Activated CD4-positive, alpha-beta T cell treated with anti-CD3 and anti-CD28 coated beads for 24 hours (primary cell): ENCODE results near the gene PCDHAC1.
"Not testable (repeated sequence)": the region's sequence is repeated elsewhere in the genome, so short reads cannot be mapped to it uniquely, and the experiment has no call there.

ENCODE experiments used
- DNase-seq, 2 donors: peaks; one replicate each; pipeline ENCODE4 v3.0.0-alpha.2; 2020; ENCODE audit warnings: low read depth in 2 of 2

PCDHAC1 gene, protein sequence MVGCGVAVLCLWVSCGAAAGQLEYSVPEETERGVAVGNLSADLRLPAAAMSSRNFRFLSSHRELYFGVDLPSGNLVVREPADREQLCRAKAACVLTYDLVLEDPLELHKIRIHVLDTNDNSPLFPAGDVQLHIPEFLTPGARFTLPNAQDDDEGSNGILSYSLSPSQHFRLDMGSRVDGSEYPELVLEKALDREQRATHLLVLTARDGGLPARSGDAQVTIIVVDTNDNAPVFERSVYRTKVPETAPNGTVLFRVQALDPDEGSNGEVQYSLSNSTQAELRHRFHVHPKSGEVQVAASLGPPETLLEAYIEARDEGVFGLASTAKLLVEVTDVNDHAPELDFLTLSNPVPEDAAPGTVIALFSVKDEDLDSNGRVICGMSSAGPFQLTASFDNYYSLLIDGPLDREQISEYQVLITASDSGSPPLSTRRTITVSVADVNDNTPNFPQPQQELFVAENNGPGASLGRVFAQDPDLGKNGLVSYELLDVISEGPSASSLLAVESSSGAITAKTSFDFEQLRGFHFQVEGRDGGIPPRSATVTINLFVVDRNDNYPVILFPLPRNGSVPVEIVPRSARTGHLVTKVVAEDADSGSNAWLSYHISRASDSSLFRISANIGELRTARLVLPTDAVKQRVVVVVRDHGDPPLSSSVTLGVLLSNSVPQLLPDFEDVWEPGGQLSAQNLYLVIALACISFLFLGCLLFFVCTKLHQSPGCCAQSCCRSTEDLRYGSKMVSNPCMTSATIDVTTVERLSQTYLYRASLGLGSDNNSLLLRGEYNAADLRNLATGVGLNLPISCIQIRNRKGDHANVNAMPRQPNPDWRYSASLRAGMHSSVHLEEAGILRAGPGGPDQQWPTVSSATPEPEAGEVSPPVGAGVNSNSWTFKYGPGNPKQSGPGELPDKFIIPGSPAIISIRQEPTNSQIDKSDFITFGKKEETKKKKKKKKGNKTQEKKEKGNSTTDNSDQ

DNA sequence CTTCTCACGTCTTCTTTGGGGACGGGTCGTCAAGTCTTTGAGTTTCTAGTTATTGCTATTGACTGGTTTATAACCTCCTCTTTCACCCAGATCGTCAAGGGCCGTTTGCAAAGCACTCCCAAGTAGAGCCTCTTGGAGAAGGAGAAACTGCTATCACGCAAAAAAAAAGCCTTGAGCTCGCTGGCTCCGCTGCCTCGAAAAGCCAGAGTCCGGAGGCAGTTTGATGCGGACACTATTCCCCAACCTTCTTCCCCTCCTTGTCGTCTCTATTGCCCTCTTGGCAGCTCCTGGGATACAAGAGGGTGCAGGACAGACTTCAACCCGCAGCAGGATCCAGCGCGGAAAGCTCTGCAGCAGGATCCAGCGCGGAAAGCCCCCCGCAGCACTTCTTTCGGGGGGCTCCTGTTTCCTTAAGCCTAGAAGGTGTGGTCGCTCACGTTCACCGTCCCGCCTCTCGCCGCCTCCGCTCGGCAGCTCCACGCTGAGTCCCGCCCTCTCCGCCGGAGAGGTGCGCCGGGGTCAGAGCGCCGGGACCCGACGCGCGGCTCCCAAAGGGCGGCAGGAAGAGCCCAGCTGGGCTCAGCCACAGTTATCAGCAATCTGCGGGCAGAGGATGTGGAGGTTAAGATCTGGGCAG is at the start of gene PCDHAC1:
PCDHAC1 (plus strand) TSS at position 494 of the 637 bp plus-strand sequence. CDS start 594 bp downstream, outside the sequence.
- DNase-seq: no peak

DNA sequence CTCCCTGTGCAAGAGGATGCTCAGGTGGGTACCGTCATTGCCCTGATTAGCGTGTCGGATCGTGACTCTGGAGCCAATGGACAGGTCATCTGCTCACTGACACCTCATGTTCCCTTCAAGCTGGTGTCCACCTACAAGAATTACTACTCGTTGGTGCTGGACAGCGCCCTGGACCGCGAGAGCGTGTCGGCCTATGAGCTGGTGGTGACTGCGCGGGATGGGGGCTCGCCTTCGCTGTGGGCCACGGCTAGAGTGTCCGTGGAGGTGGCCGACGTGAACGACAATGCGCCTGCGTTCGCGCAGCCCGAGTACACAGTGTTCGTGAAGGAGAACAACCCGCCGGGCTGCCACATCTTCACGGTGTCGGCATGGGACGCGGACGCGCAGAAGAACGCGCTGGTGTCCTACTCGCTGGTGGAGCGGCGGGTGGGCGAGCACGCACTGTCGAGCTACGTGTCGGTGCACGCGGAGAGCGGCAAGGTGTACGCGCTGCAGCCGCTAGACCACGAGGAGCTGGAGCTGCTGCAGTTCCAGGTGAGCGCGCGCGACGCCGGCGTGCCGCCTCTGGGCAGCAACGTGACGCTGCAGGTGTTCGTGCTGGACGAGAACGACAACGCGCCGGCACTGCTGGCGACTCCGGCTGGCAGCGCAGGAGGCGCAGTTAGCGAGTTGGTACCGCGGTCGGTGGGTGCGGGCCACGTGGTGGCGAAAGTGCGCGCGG is 49.4 kb upstream of the PCDHAC1 start:
- DNase-seq: not testable (repeated sequence)

DNA sequence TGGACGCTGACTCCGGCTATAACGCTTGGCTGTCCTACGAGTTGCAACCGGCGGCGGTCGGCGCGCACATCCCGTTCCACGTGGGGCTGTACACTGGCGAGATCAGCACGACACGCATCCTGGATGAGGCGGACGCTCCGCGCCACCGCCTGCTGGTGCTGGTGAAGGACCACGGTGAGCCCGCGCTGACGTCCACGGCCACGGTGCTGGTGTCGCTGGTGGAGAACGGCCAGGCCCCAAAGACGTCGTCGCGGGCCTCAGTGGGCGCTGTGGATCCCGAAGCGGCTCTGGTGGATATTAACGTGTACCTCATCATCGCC is 48.9 kb upstream of the PCDHAC1 start:
- no peak for DNase-seq

GRCh38 chr5:140881889-140882590 is 44.1 kb upstream of the PCDHAC1 start, which contains the start of gene PCDHA13:
Gene PCDHA13 (plus strand): TSS chr5:140882124. CDS start chr5:140882269, 145 bp downstream.
- no peak for DNase-seq

- DNase-seq: no peak
Observed at GRCh38 chr5:140882591-140882899, 43.6 kb upstream of the PCDHAC1 start.

DNA sequence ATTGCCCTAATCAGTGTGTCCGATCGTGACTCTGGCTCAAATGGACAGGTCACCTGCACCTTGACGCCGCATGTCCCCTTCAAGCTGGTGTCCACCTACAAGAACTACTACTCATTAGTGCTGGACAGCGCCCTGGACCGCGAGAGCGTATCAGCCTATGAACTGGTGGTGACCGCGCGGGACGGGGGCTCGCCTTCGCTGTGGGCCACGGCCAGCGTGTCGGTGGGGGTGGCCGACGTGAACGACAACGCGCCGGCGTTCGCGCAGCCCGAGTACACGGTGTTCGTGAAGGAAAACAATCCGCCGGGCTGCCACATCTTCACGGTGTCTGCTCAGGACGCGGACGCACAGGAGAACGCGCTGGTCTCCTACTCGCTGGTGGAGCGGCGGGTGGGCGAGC is 42.7 kb upstream of the PCDHAC1 start:
- no peak for DNase-seq

- DNase-seq: no peak
Observed at GRCh38 chr5:140883927-140884697, 42.0 kb upstream of the PCDHAC1 start.

- DNase-seq: no peak
Observed at GRCh38 chr5:140916325-140916724, 9.8 kb upstream of the PCDHAC1 start.

GRCh38 chr5:140923601-140924000 is 2.5 kb upstream of the PCDHAC1 start:
- DNase-seq: no peak

DNA sequence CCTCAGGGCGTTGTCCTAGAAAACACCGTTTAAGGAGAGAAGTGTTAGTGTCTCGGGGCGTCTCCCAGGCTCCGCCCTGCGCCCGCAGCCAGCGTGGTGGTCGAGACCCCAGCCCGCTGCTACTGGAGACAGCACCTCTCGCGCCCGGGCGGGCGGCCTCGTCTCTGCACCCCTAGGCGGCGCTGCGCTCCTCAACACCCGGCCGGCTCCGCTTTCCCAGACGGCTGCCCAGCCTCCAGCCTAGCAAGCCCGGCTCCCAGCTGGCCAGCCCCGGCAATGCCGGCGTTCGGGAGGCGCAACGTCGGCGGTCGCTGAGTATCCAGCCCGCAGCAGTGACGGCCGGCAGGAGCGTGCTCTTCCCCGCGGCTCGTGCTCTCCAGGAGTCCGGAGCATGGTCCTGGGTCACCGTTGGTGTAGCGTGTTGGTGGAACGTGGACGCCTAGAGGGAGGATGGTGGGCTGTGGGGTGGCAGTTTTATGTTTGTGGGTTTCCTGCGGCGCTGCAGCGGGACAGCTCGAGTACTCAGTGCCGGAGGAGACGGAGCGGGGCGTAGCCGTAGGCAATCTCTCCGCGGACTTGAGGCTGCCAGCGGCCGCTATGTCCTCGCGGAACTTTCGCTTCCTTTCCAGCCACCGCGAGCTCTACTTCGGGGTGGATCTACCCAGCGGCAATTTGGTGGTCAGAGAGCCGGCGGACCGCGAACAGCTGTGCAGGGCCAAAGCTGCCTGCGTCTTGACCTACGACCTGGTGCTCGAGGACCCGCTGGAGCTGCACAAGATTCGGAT is 536 bp downstream of the PCDHAC1 start:
- DNase-seq: peak; percentile 6 to 28

GRCh38 chr5:140927228-140927573 is 1.1 kb downstream of the PCDHAC1 start:
- DNase-seq: no peak

GRCh38 chr5:140934964-140935606 is 9.0 kb downstream of the PCDHAC1 start:
- no peak for DNase-seq

DNA sequence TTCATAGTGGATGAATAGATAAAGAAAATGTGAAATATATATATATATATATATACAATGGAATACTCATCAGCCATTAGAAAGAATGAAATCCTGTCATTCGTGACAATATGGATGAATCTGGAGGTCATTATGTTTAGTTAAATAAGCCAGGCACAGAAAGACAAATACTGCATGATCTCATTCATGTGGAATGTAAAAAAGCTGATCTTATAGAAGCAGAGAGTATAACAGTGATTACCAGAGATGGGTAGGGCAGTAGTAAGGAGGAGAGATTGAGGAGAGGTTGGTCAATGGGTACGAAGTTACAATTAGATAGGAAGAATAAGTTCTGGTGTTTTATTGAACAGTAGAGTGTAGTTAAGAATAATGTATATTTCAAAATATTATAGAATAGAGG is 20.5 kb downstream of the PCDHAC1 start:
- DNase-seq: no peak

DNA sequence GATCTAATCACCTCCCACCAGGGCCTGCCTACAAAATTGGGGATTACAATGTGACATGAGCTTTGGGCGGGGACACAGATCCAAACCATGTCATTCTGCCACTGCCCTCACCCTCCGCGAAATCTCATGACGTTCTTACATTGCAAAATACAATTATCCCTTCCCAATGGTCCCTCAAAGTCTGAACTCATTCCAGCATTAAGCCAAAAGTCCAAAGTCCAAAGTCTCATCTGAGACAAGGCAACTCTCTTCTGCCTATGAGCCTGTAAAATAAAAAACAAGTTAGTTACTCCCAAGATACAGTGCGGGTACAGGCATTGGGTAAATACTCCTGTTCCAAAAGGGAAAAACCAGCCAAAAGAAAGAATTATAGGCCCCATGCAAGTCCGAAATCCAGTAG is 25.5 kb downstream of the PCDHAC1 start:
- DNase-seq: no peak

GRCh38 chr5:140953234-140953633 is 27.1 kb downstream of the PCDHAC1 start:
- DNase-seq: no peak

DNA sequence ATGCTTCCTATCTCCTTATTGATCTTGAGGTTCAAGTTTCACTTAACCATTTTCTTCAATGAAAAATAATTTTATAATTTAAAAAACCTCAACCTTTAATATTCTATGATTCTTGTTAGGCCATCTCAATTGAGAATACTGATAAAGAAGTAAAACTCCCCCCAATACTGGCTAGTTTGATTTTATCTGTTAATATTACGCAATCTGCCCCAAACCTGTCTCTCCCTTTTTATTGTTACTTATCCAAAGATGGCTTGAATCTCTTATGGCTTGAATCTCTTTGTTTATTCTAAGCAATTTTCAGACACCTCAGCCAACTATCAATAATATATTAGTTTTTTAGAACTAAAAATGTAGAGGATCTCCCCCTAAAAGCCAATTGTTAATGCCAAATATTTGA is 36.1 kb downstream of the PCDHAC1 start:
- no peak for DNase-seq

DNA sequence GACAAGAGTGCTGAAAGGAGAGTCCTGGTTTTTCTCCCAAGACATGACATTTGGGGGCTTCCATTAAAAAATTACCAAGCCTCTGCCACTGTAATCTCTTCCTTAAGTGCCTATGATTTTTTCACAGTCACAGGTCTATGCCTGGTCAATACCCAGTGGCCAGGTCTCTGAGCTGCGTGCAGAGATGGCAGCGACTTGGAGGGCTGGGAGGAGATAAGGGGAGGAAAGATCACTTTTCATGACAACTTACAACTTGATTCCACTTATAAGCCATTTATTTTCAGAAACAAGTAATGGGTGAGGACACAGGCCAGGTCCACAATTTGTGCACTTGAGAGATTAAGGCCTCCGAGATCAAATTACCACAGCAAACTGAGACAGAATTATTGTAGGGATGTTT is 38.3 kb downstream of the PCDHAC1 start:
- no peak for DNase-seq

GRCh38 chr5:140965905-140966292 is 39.8 kb downstream of the PCDHAC1 start:
- DNase-seq: no peak
